K562 (cell line): ENCODE measurements around the gene AK2. TPM values are rescaled to one million over a fixed set of nuclear protein-coding genes. Genes with fewer than 3 reads are reported as not detected.

Experiments used
- CBFA2T3 ChIP-seq: fragments of 450-650 bp; IDR thresholded peaks from 2 replicates; pipeline ENCODE4 v1.6.1; 2017
- COPS2 ChIP-seq: fragments of 450-650 bp; conservative IDR thresholded peaks from 2 replicates; pipeline ENCODE4 v1.6.1; 2016; ENCODE audit warnings: mild to moderate bottlenecking, moderate library complexity
- FOS ChIP-seq: IDR thresholded peaks from 3 replicates; pipeline ENCODE4 v1.6.1; 2011; ENCODE audit not compliant: insufficient read length; ENCODE audit errors: extremely low read depth
- HDAC1 ChIP-seq, 2 experiments: fragments of 450-650 bp; IDR thresholded peaks; 2 replicates each; pipeline ENCODE4 v1.6.1; 2016 to 2017; ENCODE audit warnings: inconsistent platforms in 1 of 2, mild to moderate bottlenecking in 1 of 2, moderate library complexity in 1 of 2
- ILF3 ChIP-seq: fragments of 450-650 bp; IDR thresholded peaks from 2 replicates; pipeline ENCODE4 v1.6.1; 2018; ENCODE audit warnings: antibody characterized with exemption, mild to moderate bottlenecking, moderate library complexity, borderline replicate concordance
- LEF1 ChIP-seq: fragments of 450-650 bp; IDR thresholded peaks from 2 replicates; pipeline ENCODE4 v1.6.1; 2016; ENCODE audit warnings: mild to moderate bottlenecking
- MED1 ChIP-seq: sonication (generic); formaldehyde crosslinking; IDR thresholded peaks from 2 replicates; pipeline ENCODE4 v1.8.1; 2023; ENCODE audit warnings: missing genetic modification reagents, borderline replicate concordance
- MTA3 ChIP-seq: fragments of 450-650 bp; formaldehyde crosslinking; IDR thresholded peaks from 2 replicates; pipeline ENCODE4 v1.6.1; 2017; ENCODE audit warnings: mild to moderate bottlenecking, borderline replicate concordance
- NFYB ChIP-seq: IDR thresholded peaks from 2 replicates; pipeline ENCODE4 v1.6.1; 2011; ENCODE audit warnings: mild to moderate bottlenecking, moderate library complexity; ENCODE audit not compliant: insufficient read length; ENCODE audit errors: extremely low read depth
- THAP7 ChIP-seq: fragments of 250-450 bp; sonication (Bioruptor Pico); IDR thresholded peaks from 2 replicates; pipeline ENCODE4 v1.5.0; 2021
- U2AF2 ChIP-seq: fragments of 200-400 bp; formaldehyde crosslinking; optimal IDR thresholded peaks from 2 replicates; pipeline ENCODE3; 2017; ENCODE audit warnings: low read depth, mild to moderate bottlenecking, low read length
- USF2 ChIP-seq: sonication (generic); formaldehyde crosslinking; IDR thresholded peaks from 2 replicates; pipeline ENCODE4 v1.5.0; 2020; ENCODE audit warnings: missing genetic modification reagents
- XRCC5 ChIP-seq: fragments of 200-400 bp; formaldehyde crosslinking; IDR thresholded peaks from 2 replicates; pipeline ENCODE4 v1.6.1; 2017; ENCODE audit warnings: low read depth, mild to moderate bottlenecking, low read length
- ZKSCAN8 ChIP-seq: fragments of 200-800 bp; sonication (Bioruptor generic); IDR thresholded peaks from 2 replicates; pipeline ENCODE4 v1.6.1; 2016; ENCODE audit warnings: missing genetic modification characterization, missing compliant biosample characterization
- ZNF318 ChIP-seq, 2 experiments: fragments of 450-650 bp; IDR thresholded peaks; 2 replicates each; pipeline ENCODE4 v1.6.1; 2016; ENCODE audit warnings: mild to moderate bottlenecking in 2 of 2, borderline replicate concordance in 1 of 2, low read depth in 1 of 2, moderate library complexity in 1 of 2
- ZNF717 ChIP-seq: fragments of 250-450 bp; sonication (Bioruptor Pico); IDR thresholded peaks from 2 replicates; pipeline ENCODE4 v1.5.0; 2021
- polyA plus RNA-seq, 8 experiments: library from polyadenylated mRNA; depleted of rRNA in 4 of 8; stranded (reverse) in 5 of 8; unstranded in 3 of 8; fragments of >200 nt; fragmentation: Nextera tagmentation in 2 of 8; fragmentation: Illumina TruSeq in 1 of 8; extraction: Ambion mirVana in 2 of 8; extraction: Trizol in 1 of 8; gene quantifications; 2 replicates each; pipeline versions ENCODE4 v1.2.1 to v1.2.3, GENCODE V29; 2011 to 2014; ENCODE audit warnings: inconsistent platforms in 1 of 8, missing spikeins in 1 of 8
- total RNA-seq, 7 experiments: library from RNA; depleted of rRNA in 6 of 7; stranded (reverse); fragments of >200 nt in 6 of 7; fragmentation: Illumina TruSeq in 2 of 7; extraction: Trizol in 2 of 7; gene quantifications; 2 replicates each; pipeline versions ENCODE4 v1.2.1 to v1.2.3, GENCODE V29; 2011 to 2021; ENCODE audit warnings: low replicate concordance in 1 of 7
- TF ChIP-seq, protein P1 (sequence below): fragments of 450-650 bp; IDR thresholded peaks from 2 replicates; pipeline ENCODE4 v1.6.1; 2016; ENCODE audit warnings: low read depth, mild to moderate bottlenecking, moderate library complexity

AK2 gene
- total and polyA plus RNA-seq, 9 of the 15 experiments (the other 6 are each of a cell fraction or from before 2014, with no cell fraction given): 105 to 1,050 (median 509) TPM

GRCh38 chr1:32989160-32990050 is 47.3 kb downstream of the AK2 start (continued):
- no peak for TF ChIP-seq MED1 (CRISPR knock-in tag)
- no peak for TF ChIP-seq ILF3
- TF ChIP-seq XRCC5: no peak
- TF ChIP-seq CBFA2T3: peak; percentile 63
- TF ChIP-seq ZNF318 (IDR thresholded peaks at IDR 0.05; ENCODE audit: borderline replicate concordance in 1 of 2, low read depth in 1 of 2): peak; percentile 21 to 36; a peak in 1 of 4 replicates
- TF ChIP-seq U2AF2: no peak
- TF ChIP-seq THAP7 (CRISPR knock-in tag): no peak
- TF ChIP-seq ZNF717: no peak
- TF ChIP-seq USF2 (CRISPR knock-in tag): no peak
- TF ChIP-seq, protein P1, sequence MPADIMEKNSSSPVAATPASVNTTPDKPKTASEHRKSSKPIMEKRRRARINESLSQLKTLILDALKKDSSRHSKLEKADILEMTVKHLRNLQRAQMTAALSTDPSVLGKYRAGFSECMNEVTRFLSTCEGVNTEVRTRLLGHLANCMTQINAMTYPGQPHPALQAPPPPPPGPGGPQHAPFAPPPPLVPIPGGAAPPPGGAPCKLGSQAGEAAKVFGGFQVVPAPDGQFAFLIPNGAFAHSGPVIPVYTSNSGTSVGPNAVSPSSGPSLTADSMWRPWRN: peak; percentile 55; the same call in 1 of the 2 replicates
- TF ChIP-seq HDAC1 (IDR thresholded peaks at IDR 0.05): peak in 1 of 2 experiments; percentile 88; a peak in 2 of 4 replicates
- no peak for TF ChIP-seq COPS2
- no peak for TF ChIP-seq ZKSCAN8 (CRISPR knock-in tag)
- TF ChIP-seq NFYB: no peak
- peak; percentile 81; the same call in 1 of the 2 replicates for TF ChIP-seq LEF1
- TF ChIP-seq MTA3: peak; percentile 59; the same call in 1 of the 2 replicates
- peak; percentile 23 for TF ChIP-seq FOS
